Right ventricle myocardium superior (tissue), 1 donor: Measurements from ENCODE around the gene CTIF. TPM values are rescaled to one million over a fixed set of nuclear protein-coding genes. Genes with fewer than 3 reads are reported as not detected.

Source experiments
- ATAC-seq: fragments of 200-7000 bp; cut with Tn5 transposase; one replicate; pipeline ENCODE4 v1.9.1; 2020; ENCODE audit warnings: mild to moderate bottlenecking; ENCODE audit not compliant: poor library complexity
- DNase-seq: peaks from one replicate; pipeline ENCODE4 v3.0.0-alpha.2; 2020
- intact Hi-C: fragments of 100-400 bp; cut with DNase I; formaldehyde crosslinking; loops from one replicate; pipeline ENCODE4 v1.11.2; 2022
- total RNA-seq: library from RNA; stranded (reverse); fragmentation: NEBNext Ultra II Directional; extraction: Animal tissue kit (Norgen Biotek cat#: 25700); gene quantifications from one replicate; pipeline ENCODE4 v1.2.1, GENCODE V29; 2021
- donor health status: DM: no; HTN: yes; CAD: no; lungs with severe emphysema.

Gene CTIF
- total RNA-seq, 1 donor from 2014 or later, result 54.5 TPM

GRCh38 chr18:48855422-48856377, 316.9 kb downstream of the CTIF start:
- ATAC-seq (no peak), DNase-seq (peak; percentile 64)
- intact Hi-C loops, result no loop called here

- ATAC-seq (no peak), DNase-seq (no peak)
- intact Hi-C loops, result no loop called here
Observed at GRCh38 chr18:48857023-48857694, 318.3 kb downstream of the CTIF start.

GRCh38 chr18:48858676-48859075, 319.8 kb downstream of the CTIF start:
- ATAC-seq (no peak), DNase-seq (no peak)
- intact Hi-C loops, result no loop called here

- DNase-seq (no peak), ATAC-seq (peak; percentile 25)
- intact Hi-C loops, result no loop called here
Observed at GRCh38 chr18:48859311-48860268, 320.8 kb downstream of the CTIF start.

GRCh38 chr18:48860269-48861180, 321.7 kb downstream of the CTIF start:
- intact Hi-C loops, result no loop called here
- no peak for DNase-seq
- ATAC-seq, result no peak

GRCh38 chr18:48861181-48861708, 322.4 kb downstream of the CTIF start:
- intact Hi-C loops, result no loop called here
- no peak for ATAC-seq
- DNase-seq, result no peak

GRCh38 chr18:48862132-48862531, 323.3 kb downstream of the CTIF start:
- intact Hi-C loops, result no loop called here
- ATAC-seq (no peak), DNase-seq (no peak)

- ATAC-seq (peak; percentile 16), DNase-seq (peak; percentile 63)
- intact Hi-C loops, result no loop called here
Observed at GRCh38 chr18:48862678-48863270, 323.9 kb downstream of the CTIF start.

GRCh38 chr18:48863432-48864065, 324.7 kb downstream of the CTIF start:
- no peak for ATAC-seq
- DNase-seq, result no peak
- intact Hi-C loops, result no loop called here

- intact Hi-C loops, result no loop called here
- ATAC-seq, result no peak
- no peak for DNase-seq
Observed at GRCh38 chr18:48864876-48865275, 326.0 kb downstream of the CTIF start.

GRCh38 chr18:48866028-48866733, 327.4 kb downstream of the CTIF start:
- intact Hi-C loops, result no loop called here
- peak; percentile 78 for ATAC-seq
- DNase-seq, result peak; percentile 76

- ATAC-seq, result no peak
- intact Hi-C loops, result no loop called here
- DNase-seq, result no peak
Observed at GRCh38 chr18:48866856-48867255, 328.0 kb downstream of the CTIF start.

GRCh38 chr18:48867978-48868377, 329.1 kb downstream of the CTIF start:
- ATAC-seq, result no peak
- intact Hi-C loops, result no loop called here
- no peak for DNase-seq

- intact Hi-C loops, result no loop called here
- no peak for DNase-seq
- no peak for ATAC-seq
Observed at GRCh38 chr18:48868468-48869466, 329.9 kb downstream of the CTIF start.

GRCh38 chr18:48869591-48869990, 330.8 kb downstream of the CTIF start:
- DNase-seq, result no peak
- intact Hi-C loops, result no loop called here
- no peak for ATAC-seq
